Prostate gland (tissue), 2 donors: Measurements from ENCODE around the gene ATOH1. TPM values are rescaled to one million over a fixed set of nuclear protein-coding genes. Genes with fewer than 3 reads are reported as not detected.

Source experiments
- DNase-seq: peaks from one replicate; pipeline ENCODE4 v3.0.0-alpha.2; 2019; ENCODE audit warnings: low spot score
- H3K27ac ChIP-seq, 2 donors: fragments of 200-600 bp; sonication (generic); 2 replicates each; pipeline ENCODE4 v1.5.1; 2017 to 2019
- H3K27me3 ChIP-seq: fragments of 200-600 bp; sonication (generic); replicated peaks from 2 replicates; pipeline ENCODE4 v1.5.1; 2019; ENCODE audit not compliant: insufficient read depth
- H3K36me3 ChIP-seq, 2 donors: fragments of 200-600 bp; sonication (generic); 1 replicate in 1 of 2; 2 replicates in 1 of 2; pipeline versions ENCODE4 v1.5.1 to v1.8.1; 2017 to 2019
- H3K4me1 ChIP-seq: fragments of 200-600 bp; sonication (generic); replicated peaks from 2 replicates; pipeline ENCODE4 v1.5.1; 2019
- H3K4me3 ChIP-seq, 2 donors: fragments of 200-600 bp; sonication (generic); 2 replicates each; pipeline ENCODE4 v1.5.1; 2017 to 2019
- H3K9me3 ChIP-seq: fragments of 200-600 bp; sonication (generic); 2 replicates; pipeline ENCODE4 v1.5.1; 2017
- CTCF ChIP-seq, 4 experiments: fragments of 200-600 bp in 2 of 4; fragments of 450-650 bp in 2 of 4; sonication (generic) in 2 of 4; IDR thresholded peaks; 1 replicate in 3 of 4; 2 replicates in 1 of 4; pipeline ENCODE4 v1.5.1; 2016 to 2019; ENCODE audit warnings: antibody characterized with exemption in 4 of 4, mild to moderate bottlenecking in 2 of 4, moderate library complexity in 2 of 4
- POLR2A ChIP-seq: fragments of 450-650 bp; IDR thresholded peaks from one replicate; pipeline ENCODE4 v1.6.1; 2016; ENCODE audit warnings: antibody characterized with exemption, mild to moderate bottlenecking
- POLR2AphosphoS5 ChIP-seq: sonication (generic); formaldehyde crosslinking; IDR thresholded peaks from one replicate; pipeline ENCODE4 v1.6.1; 2017; ENCODE audit warnings: antibody characterized with exemption
- WGBS: methylation state at CpG from one replicate; pipeline ENCODE4 v1.1.5; 2018; 5-methylcytosine and 5-hydroxymethylcytosine counted together
- intact Hi-C: fragments of 100-400 bp; cut with DNase I; formaldehyde crosslinking; loops from one replicate; pipeline ENCODE4 v1.14.2; 2022
- total RNA-seq, 2 donors: library from RNA; depleted of rRNA; stranded (reverse); fragments of >200 nt; gene quantifications; one replicate each; pipeline ENCODE4 v1.1.0, GENCODE V29; 2016

The ATOH1 gene
- total RNA-seq, 2 donors from 2014 or later, result not detected

- intact Hi-C loops, result no loop called here
- H3K36me3 ChIP-seq, result no peaks in the 10 kb centered on the region
- TF ChIP-seq CTCF (IDR thresholded peaks at IDR 0.05) (no peak), POLR2AphosphoS5 (no peak), POLR2A (no peak)
- no peak overlapping the region for H3K27ac ChIP-seq
- H3K4me1 ChIP-seq, result no peaks in the 10 kb centered on the region
- H3K27me3 ChIP-seq, result no peaks in the 10 kb centered on the region
- 96% methylated on average over 2 of the region's 2 CpGs for WGBS
- H3K4me3 ChIP-seq, result no peak overlapping the region
- DNase-seq, result no peak
- H3K9me3 ChIP-seq, result no peaks in the 10 kb centered on the region
Measured at GRCh38 chr4:93813092-93813491, 15.5 kb upstream of the ATOH1 start.

- TF ChIP-seq POLR2AphosphoS5 (no peak), POLR2A (no peak), CTCF (IDR thresholded peaks at IDR 0.05) (no peak)
- no peak for DNase-seq
- H3K4me3 ChIP-seq, result no peak overlapping the region
- intact Hi-C loops, result no loop called here
- 81% methylated on average over 3 of the region's 3 CpGs for WGBS
- H3K4me1 ChIP-seq, result no peaks in the 10 kb centered on the region
- no peaks in the 10 kb centered on the region for H3K36me3 ChIP-seq
- H3K27me3 ChIP-seq, result no peaks in the 10 kb centered on the region
- no peaks in the 10 kb centered on the region for H3K9me3 ChIP-seq
- H3K27ac ChIP-seq, result no peak overlapping the region
Measured at GRCh38 chr4:93814141-93814540, 14.4 kb upstream of the ATOH1 start.

DNA sequence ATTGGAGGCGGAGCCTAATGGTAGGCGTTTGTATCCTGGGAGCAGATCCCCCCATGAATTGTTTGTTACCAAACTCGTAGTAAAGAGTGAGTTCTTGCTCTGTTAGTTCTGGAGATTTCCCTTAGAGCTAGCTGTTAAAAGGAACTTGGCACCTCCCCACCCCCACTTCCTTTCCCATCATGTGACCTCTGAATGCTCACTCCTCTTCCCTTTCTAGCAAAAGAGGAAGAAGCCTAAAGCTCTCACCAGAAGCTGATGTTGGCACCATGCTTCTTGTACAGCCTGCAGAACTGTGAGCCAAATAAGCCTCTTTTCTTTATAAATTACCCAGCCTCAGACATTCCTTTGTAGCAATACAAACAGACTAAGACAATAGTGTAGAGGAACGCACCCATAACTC is 13.8 kb upstream of the ATOH1 start:
- TF ChIP-seq POLR2AphosphoS5 (no peak), POLR2A (no peak), CTCF (IDR thresholded peaks at IDR 0.05) (no peak)
- no peak for DNase-seq
- intact Hi-C loops, result no loop called here

GRCh38 chr4:93825551-93826216 is 2.9 kb upstream of the ATOH1 start:
- intact Hi-C loops, result no loop called here
- Histone ChIP-seq H3K36me3 (no peaks in the 10 kb centered on the region), H3K9me3 (no peaks in the 10 kb centered on the region), H3K4me3 (no peak overlapping the region), H3K27ac (no peak overlapping the region), H3K27me3 (peaks cover 23% of the 10 kb centered on the region), H3K4me1 (peaks cover 7% of the 10 kb centered on the region)
- DNase-seq, result no peak
- TF ChIP-seq CTCF (IDR thresholded peaks at IDR 0.05) (no peak), POLR2A (no peak), POLR2AphosphoS5 (no peak)
- 40% methylated on average over 4 of the region's 4 CpGs for WGBS

More for the DNA sequence above, 13.8 kb upstream of the ATOH1 start:
- WGBS, result 55% methylated on average over 4 of the region's 4 CpGs
- no peak overlapping the region for H3K4me3 ChIP-seq
- H3K36me3 ChIP-seq, result no peaks in the 10 kb centered on the region
- H3K4me1 ChIP-seq, result no peaks in the 10 kb centered on the region
- H3K27ac ChIP-seq, result no peak overlapping the region
- H3K27me3 ChIP-seq, result no peaks in the 10 kb centered on the region
- H3K9me3 ChIP-seq, result no peaks in the 10 kb centered on the region

GRCh38 chr4:93827272-93827947 is 1.1 kb upstream of the ATOH1 start:
- peaks cover 28% of the 10 kb centered on the region for H3K27me3 ChIP-seq
- no peaks in the 10 kb centered on the region for H3K9me3 ChIP-seq
- WGBS, result 5% methylated on average over 25 of the region's 26 CpGs
- H3K27ac ChIP-seq, result no peak overlapping the region
- no peak for DNase-seq
- H3K36me3 ChIP-seq, result no peaks in the 10 kb centered on the region
- no peak overlapping the region for H3K4me3 ChIP-seq
- TF ChIP-seq POLR2A, result no peak
- no peak for TF ChIP-seq POLR2AphosphoS5
- TF ChIP-seq CTCF (IDR thresholded peaks at IDR 0.05), result no peak
- intact Hi-C loops, result no loop called here
- H3K4me1 ChIP-seq, result peaks cover 7% of the 10 kb centered on the region
